HG02610 (cell line): ENCODE measurements around the gene SLC2A2.
A peak's percentile ranks its signal among the peaks of the same experiment; 100 is the strongest.

Experiments
- ATAC-seq: cut with Tn5 transposase; IDR thresholded peaks from one replicate; pipeline ENCODE4 v1.9.1; 2021; ENCODE audit warnings: mild to moderate bottlenecking, moderate library complexity; ENCODE audit not compliant: unreplicated experiment

Gene SLC2A2

DNA sequence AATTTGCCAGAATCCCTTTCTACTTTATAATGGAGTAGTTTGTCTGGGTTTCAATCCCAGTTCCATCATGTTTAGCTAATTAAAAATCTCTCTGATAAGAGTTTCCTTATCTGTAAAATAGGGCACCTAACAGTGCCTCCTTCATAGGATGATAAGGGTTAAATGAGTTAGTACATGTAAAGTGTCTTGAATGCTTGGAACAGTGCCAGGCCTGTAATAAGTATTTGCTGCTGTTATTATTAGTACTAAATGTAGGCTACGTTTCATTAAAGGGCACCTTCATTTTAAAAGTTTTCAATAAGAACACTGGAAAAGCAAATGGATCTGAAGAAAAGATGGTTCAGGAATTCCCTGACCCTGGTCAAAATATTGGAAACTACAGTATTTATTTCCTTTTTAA, 11.8 kb upstream of the SLC2A2 start:
- ATAC-seq, result no peak

DNA sequence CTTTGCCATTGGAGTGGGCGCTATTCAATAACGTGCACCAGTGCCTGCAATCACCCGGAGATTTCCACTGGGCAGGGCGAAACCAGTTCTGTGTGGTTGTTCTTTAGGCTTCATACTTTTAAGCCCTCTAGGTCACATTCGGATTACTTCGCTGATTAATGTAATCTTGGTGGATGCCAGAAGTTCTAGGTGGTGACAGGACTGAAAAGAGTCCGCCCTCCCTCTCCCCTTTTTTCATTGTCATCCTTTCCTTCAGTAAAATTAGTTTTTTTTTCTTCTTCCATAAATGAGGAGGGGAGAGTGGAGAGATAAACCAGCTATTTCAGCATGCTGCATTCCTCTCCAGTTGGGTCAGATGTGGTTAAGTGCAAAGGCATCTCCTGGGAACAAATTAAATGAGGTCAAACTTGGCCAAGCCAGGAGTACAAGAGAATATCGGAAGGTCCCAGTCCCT, 2.3 kb upstream of the SLC2A2 start:
- ATAC-seq, result no peak

DNA sequence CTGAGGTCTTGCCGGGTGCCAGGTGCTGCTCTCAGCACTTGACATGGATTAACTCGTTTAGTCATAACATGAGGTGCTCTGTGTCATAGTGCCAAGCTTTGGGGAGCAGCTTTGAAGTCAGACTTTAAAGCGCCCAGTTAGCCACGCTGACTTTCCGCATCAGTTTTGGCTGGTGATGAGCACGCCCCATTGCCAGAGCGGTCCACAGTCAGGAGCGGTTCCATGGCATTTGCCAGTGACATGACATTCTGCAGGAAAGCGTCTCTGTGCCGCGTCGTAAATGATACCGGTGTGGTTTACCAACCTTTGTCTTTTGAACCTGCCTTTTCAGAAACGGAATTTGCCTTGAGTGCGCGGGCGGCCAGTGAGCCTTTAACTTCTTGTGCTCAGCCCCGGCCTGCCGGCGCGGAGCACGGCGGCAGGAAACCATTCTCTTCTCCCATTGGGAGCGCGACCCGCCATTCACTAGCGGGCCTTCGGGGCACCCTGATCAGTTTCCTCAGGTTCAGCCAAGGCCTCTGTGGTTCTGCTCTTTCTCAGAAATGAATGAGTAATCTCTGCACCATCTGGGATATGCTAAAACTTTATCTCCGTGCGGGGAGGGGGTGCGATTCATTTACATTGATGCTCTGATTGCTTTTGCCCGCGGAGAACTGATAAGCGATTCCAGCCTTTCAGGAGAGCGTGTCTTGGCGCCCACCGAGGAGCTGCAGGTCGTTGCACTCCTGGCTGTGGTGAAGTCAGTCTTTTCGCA, 1.7 kb upstream of the SLC2A2 start:
- peak; percentile 70 for ATAC-seq

DNA sequence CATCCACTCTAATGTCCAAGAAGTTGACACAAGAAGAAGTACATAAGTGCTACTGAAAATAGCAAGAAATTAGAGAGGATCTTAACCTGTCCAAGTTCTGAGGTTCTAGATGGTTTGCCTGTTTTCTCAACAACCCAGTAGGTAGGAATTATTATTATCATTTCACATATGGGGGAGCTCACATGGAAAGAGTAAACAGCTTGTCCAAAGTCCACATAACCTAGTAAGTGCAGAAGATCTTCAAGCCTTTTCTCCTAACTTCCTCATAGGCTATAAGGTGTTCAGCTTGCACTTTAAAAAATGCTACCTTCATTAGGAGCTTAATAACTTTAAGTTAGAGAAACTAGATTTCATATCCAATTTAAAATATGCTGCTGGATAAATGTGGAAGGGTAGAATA, 3.0 kb downstream of the SLC2A2 start:
- no peak for ATAC-seq

DNA sequence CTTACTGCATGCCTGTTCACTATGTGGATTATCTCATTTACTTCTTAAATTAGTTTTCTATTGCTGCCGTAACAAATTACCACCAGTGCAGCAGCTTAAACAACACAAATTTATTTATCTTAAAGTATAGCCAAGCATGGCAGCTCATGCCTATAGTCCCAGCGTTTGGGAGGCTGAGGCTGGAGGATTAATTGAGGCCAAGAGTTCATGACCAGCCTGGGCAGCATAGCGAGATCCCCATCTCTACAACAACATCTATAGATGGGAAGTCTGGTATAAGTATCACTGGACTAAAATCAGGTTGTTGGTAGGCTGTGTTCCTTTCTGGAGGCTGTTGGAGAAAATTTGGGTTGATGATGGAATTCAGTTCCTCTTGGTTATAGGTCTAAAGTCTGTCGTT, 5.1 kb downstream of the SLC2A2 start:
- no peak for ATAC-seq

DNA sequence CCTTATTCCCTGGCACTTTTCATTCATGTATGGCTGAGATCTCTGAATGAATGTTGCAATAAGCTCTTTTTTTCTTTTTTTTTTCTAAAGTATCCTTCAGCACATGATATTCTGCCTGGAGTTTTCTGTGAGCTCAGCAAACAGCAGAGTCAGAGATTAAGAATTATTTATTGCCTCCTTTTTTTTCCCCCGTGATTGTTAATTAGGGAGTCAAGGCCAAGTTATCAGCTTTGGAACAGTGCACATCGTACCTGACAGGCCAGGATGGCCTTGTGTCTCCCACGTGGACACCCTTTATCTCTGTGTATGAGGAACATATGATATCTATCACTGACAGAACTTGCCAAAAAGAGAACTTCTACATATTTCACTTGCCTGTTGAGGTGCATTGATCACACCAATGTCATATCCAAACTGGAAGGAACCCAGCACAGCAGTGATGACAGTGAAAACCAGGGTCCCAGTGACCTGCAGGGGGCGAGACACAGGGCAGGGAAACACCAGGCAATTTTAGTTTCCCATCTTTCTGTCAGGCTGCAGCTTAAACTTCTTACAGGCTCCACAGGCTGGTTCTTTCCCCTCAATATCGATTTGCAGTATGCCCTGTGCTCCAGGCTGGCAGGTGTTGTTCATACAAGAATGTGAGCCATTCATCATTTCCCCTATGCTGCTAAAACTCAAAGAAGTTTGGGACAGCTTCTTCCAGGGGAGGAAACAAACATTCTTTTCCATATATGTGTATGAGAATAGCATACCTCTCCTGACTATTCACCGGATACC, 8.2 kb downstream of the SLC2A2 start:
- ATAC-seq, result no peak

DNA sequence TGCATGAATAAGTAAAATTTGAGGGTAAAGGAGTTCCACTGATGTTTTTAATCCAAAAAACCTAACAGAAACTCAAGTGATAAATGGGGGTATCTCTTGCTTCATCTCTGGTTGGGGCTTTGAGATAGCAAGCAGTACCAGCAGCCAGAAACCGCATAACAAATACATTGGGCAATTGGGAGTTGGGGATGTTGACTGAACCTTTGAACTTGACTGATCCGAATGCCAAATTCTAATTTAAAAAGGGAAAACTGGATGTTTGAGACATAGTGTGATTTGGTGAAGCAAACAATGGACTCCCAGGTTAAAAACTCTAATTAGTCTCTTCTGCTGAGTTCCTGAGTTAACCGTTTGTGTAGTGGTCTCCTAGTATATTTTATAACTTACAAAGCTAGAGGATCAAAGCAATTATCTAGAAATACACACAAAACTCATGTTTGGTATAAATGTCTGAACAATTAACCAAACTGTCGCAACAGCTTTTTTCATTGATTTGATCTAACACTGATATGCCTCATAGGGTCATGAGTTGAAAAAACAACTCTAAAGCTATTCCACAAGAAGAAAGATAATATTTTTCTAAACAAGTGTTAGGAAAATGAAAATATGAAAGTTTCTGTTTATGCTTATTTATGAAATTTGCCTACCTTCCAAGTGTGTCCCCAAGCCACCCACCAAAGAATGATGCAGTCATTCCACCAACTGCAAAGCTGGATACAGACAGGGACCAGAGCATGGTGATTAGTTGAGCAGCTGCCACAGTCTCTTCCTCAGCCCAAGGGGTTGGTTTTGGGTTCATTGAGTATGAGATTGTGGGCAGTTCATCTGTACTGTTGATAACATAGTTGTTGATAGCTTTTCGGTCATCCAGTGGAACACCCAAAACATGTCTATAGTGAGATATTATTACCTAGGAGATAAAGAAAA, 12.4 kb downstream of the SLC2A2 start:
- no peak for ATAC-seq

DNA sequence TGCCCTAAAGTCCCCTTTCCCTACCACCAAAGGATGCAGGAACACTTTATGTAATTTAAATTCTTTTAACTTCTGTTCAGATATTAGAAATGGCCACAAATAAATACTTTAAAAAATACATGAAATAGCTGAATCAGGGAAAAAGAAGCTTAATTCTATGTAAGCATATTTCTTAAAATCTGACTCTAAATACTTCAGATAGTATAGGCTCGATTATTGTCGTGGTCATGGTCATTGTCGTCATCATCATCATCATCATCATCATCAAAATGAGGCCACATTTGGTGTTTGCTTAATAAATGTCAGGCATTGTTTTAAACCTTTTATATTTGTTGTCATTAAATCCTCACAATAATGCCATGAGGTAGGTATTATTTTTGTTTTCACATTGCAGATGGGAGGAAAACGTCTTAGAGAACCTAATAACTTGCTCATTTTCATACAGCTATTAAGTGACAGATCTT, 14.6 kb downstream of the SLC2A2 start:
- no peak for ATAC-seq

DNA sequence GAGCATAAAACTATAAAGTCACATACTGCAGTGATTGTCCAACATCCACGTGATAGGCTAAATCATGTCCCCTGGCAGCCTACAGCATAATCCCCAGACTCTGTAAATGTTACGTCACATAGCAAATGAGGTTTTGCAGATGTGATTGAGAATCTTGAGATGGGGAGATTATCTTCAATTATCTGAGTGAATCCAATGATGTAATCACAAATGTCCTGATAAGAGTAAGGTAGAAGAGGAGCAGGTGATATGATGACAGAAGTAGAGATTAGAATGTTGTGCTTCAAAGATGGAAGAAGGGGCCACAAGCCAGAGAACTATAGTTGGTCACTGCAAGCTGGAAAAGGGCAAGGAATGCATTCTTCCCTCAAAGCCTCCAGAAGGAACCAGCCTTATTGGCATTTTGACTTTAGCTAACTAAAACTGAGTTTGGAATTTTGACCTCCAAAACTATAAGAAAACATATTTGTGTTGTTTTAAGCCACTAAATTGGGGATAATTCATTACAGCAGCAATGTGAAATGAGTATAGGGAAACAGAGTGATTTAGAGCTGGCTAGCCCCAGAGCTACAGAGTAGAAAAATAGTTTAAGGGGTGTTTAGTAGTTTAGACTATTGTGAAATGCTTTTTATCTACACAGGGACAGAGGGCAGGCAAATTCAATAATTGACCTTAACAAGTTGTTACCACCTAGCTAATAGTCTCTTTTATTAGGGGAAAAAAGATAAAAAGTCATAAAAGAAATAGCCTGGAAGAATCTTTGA, 15.2 kb downstream of the SLC2A2 start:
- ATAC-seq, result no peak

DNA sequence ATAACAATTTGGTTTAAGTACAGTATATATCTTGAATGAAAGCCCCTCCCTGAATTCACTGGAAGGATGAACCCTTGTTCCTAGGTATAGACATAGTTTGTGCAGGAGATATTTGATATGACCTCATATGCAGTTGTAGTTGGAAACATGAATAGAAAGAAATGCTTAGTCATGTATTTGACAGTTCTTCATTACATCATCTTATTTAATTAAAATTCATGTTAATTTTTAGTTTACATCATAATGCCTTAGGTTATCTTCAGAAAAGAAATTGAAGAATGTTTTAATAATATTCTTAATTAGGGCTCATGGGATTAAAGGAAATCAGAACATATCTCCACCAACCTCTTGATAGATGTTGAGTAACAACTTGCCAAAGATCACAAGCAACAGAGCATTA, 19.2 kb downstream of the SLC2A2 start:
- ATAC-seq, result no peak

DNA sequence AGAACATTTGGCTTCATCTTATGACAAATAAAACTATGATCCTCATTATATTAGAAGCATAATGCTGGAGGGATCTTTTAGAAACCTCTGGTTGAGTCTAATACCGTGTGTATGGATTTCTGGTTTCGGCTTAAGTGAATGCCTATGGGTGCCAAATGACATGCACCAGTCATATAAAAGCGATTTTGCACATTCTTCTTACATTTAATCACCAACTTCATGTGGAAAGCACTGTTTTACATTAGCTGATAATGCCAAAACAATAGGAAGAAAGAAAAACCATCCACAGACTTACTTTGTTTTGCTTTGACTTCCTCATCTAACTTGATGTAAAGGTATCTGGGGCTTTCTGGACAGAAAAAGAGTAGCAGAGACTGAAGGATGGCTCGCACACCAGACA, 20.9 kb downstream of the SLC2A2 start:
- no peak for ATAC-seq

DNA sequence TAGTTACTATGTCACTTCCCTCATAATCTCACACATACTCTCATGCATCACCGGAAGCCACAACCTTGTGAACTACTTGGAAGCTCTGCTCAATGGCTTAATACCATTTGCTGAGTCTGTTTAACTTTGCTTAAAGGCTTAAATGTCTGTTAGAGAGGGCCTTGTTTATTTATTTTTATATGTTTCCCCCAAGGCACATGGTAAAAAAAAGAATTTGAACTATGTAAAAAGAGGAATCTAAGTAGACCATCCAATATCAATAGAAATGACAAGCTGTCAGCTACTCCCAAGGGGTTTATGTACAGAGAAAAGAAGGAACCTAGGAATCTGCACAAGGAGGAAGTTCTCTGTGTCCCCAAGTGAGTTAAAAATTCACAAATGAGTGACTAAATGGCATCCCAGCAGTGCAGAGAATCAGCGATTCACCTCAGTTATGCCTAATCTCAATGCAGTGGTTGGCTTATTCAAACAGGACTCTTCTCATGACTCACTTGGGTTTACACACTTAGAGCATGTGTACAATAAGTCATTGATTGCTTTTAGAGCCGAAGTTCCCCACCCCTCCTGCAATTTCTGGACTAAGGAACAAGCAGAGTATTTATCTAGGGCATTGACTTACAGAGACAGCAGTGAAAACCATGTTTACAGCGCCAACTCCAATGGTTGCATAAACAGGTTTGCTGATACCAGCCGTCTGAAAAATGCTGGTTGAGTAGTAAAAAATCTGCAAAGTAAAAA, 24.4 kb downstream of the SLC2A2 start:
- peak; percentile 92 for ATAC-seq

DNA sequence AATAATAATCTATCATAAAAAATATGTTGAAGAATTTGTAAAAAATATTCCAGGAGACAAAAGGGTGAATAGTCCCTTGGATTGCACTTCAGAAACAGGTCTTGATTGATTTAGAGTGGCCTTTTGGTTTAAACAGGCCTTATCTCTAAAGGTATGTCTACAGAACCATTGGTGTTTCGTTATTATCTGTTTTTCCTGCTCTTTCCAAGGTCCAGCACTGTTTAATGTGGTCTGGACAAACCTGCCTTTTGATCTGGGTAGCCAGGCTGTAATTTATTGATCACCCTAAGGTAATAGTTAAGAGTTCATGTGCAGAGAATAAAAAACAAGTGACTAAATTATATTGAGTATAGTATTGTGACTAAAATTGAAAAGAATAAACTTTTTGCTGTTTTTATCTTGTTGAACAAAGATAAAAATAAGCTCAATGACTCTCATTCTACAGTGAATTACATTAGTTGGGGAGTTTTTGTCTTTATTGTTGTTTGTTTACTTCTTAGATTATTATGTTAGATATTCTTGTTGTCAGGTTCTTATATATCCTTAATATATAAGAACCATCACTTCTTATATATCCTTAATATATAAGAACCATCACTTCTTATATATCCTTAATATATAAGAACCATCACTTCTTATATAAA, 25.1 kb downstream of the SLC2A2 start:
- ATAC-seq, result no peak

DNA sequence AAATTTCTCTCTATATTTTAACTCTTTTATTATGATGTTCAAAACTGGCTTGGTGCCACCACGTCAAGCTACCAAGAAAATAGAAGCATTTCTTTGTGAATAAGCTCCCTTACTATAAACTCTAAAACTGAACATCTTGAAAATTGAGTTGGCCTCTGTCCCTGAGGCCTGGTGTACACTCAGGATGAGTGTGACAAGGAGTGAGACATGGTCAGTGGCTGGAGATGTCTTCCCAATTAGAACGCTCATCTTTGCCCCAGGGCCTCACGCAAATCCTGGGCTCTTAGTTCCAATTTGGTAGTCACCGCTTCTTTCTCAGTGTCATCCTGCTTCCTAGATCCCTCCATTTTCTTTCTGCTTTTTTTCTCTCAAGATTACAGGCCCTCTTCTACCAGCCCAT, 26.2 kb downstream of the SLC2A2 start:
- no peak for ATAC-seq

DNA sequence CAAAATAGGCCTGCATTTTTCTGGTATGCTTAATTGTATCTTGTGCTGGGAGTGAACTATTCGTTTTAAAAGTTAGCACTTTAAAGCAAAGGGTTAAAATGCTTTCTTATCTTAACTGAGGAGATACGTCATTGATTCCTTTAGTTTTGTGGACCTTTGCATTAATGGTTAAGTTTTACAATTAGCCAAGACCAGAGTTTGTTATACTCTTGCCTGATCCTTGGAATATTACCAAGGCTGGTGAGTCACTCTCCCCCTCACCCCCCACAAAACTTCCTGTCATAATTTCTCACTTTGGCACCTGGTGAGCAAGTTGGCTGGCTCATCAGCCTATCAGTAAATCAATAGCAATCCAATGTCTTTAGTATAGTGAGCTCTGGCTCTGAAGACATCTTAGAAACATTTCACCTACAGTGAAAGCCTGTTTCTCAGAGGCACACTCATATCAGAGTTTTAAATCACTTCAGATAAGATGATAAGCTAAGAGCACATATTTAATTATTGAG, 26.7 kb downstream of the SLC2A2 start:
- no peak for ATAC-seq

DNA sequence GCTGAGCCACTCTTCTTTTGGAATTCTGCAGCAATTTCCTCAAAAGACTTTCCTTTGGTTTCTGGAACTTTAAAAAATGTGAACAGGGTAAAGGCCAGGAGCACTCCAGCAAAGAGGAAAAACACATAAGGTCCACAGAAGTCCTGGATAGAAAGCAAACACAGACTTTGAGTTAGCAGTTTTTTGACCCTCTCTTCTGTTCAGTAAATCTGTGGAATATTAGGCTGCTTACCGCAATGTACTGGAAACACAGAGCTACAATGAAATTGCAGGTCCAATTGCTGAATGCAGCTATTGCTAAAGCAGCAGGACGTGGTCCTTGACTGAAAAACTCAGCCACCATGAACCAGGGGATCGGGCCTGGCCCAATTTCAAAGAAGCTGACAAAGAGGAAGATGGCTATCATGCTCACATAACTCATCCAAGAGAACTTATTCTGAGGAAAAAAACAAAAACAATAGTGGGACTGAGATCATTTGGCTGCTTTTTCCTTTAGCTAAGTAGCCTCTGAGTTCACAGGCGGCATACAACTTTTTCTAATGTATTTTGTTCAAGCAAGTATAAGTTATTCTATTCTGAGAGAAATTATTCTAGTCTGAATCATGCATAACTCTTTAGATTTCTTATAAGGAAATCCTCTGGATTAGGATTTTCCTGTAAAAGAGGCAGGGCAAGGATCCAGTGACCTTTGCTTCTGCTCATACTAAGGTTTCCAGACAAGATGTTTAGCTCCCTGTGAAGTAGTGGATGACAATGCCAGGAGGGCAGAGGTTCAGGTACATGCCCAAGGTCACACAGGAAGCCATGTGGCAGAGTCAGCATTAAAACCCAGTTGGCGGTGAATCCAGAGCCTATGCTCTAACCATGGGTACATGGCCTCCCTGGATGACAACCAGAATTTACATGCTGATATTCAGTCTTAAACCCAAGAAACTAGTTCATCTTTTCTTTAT, 28.3 kb downstream of the SLC2A2 start:
- ATAC-seq, result no peak

DNA sequence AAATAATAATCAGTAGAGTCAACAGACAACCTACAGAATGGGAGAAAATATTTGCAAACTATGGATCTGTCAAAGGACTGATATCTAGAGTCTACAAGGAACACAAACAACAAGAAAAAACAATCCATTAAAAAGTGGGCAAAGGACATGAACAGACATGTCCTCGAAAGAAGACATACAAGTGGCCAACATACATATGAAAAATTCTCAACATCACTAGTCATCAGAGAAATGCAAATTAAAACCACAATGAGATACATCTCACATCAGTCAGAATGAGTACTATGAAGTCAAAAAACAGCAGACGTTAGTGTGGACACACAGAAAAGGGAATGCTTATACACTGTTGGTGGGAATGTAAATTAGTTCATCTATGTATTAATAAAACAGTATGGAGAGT, 33.7 kb downstream of the SLC2A2 start:
- no peak for ATAC-seq

DNA sequence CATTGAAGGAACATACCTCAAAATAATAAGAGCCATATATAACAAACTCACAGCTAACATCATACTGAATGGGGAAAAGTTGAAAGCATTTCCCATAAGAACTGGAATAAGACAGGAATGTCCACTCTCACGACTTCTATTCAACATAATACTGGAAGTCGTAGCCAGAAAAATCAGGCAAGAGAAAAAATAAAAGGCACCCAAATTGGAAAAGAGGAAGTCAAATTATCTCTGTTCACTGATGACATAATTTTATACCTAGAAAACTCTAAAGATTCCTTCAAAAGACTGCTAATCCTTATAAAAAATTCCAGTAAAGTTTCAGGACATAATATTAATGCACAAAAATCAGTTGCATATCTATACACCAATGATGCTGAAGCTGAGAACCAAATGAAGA, 34.9 kb downstream of the SLC2A2 start:
- no peak for ATAC-seq
